GM19240 (cell line): ENCODE measurements around the gene FOXM1.

Source experiments
- DNase-seq: peaks from one replicate; pipeline ENCODE4 v3.0.0; 2011; ENCODE audit warnings: low spot score; ENCODE audit not compliant: insufficient read length

FOXM1 gene

DNA sequence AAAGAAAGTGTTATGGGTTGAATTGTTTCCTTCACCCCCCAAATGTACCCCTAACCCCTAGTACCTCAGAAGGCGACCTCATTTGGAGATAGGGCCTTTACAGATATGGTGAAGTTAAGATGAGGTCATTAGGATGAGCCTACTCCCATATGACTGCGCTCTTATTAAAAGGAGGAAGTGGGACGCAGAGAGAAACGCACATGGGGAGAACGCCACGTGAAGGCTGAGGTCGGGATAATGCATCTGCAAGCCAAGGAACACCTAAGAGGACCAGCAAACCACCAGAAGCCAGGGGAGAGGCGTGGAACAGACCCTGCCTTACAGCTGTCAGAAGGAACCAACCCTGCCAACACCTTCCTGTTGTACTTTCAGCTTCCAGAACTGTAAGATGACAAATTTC lies 40.4 kb downstream of the FOXM1 start:
- DNase-seq: no peak

DNA sequence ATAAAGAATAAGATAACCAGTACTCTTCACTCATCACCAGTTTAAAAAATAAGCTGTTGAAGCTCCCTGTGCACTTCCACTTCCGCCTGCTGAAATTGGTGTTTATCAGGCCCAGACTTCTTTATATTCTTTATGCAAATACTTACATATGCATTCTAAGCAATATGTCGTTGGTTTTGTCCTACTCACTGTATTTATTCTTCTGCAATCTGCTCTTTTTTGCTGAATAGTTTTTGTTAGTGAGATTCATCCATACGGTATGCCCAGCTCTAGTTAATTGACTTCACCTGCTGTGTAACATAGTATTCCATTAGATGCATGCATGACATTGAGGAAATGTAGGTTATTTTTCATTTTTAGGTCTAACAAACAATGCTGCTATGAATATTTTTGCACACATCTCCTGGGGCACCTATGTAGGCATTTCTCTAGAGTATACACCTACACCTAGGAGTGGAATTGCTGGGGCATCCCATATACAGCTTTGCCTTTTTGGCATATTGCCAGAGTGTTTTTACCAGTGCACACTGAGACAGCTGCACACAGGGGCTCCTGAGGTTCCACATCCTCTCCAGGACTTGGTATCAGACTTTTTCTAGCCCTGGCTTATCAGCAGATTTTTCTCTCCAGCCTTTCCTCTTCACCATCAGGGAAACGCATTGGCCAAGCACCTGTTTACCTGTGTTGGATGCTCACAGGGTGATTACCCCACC lies 41.1 kb downstream of the FOXM1 start:
- DNase-seq: no peak

DNA sequence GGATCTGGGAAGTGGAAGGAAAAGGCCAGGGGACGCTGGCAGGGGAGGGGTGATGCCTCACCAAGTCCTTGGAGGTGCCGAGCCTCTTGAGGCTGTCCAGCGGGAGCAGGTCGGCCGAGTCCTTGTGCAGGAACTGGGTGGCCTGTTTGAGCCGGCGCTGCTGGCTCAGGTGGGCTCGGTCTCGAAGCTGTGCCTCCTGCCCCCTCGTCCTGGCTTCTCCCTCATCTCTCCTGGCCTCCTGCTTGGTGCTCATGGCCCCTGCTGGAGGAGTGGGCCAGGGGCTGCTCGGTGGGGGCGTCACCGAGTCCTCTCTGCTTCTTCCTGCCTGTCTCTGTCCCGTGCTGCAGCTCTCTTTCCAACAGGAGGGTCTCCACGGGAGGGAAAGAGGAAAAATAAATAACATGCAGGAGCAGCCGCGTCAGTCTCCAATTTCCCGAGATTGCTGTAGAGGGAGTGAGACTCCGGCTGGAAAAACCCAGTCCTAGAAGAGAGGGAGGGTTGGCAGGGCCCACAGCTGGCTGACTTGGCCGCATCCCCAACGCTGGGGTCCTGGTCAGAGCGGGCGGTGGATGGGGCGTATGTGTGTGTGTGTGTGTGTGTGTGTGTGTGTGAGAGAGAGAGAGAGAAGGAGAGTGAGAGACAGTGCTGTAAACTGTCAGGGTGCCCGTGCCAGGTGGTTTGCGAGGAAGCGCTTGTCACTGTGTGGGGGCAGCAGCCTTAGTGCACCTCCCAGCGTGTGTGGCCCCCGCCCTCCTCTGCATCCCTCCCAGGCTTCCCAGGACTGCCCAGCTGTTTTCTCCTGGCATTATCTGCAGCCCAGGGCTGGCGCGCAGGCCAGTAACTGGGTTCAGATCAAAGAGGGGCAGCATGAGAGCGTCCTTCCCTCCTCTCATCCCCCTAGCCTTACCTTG lies 42.1 kb downstream of the FOXM1 start, which contains the start of gene NRIP2:
NRIP2 (minus strand) TSS at position 455 of the 911 bp plus-strand sequence; CDS start at position 403, 52 bp downstream.
- no peak for DNase-seq

DNA sequence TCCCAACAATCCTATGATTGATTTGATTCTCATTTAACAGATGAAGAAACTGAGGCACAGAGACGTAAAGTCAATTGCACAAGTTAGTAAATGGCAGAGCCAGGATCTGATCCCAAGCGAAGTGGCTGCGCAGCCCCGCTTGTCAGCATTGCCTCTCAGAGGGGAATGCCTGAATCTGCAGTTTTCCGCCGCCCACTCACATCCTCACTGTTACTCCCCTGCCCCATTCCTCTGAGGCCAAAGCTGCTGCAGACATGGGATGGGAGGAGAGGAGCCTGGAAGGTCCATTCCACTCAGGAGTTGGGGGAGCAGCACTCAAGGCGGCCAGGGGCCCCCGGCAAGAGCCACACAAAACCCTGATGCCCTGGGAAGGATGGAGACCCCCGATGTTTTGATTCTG lies 43.2 kb downstream of the FOXM1 start:
- no peak for DNase-seq

DNA sequence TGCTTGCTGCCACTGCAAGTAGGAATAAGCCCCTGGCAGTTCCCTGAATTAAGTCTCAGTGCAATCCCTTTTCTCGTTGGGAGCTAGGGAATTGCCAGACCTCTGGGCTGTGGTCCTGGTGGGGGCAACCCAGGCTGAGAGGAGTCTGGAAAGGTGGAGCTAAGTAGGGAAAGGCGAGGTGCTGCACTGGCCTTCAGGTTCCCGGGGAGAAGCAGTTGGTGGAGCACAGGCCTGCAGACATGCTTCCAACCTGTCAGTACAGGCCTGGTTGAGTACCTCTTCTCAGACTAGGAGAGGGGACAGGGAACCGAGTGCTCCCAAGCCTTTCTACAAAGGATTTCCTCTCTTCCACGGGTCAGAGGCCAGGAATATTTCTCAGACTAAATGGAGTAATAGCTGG lies 43.6 kb downstream of the FOXM1 start:
- DNase-seq: no peak

DNA sequence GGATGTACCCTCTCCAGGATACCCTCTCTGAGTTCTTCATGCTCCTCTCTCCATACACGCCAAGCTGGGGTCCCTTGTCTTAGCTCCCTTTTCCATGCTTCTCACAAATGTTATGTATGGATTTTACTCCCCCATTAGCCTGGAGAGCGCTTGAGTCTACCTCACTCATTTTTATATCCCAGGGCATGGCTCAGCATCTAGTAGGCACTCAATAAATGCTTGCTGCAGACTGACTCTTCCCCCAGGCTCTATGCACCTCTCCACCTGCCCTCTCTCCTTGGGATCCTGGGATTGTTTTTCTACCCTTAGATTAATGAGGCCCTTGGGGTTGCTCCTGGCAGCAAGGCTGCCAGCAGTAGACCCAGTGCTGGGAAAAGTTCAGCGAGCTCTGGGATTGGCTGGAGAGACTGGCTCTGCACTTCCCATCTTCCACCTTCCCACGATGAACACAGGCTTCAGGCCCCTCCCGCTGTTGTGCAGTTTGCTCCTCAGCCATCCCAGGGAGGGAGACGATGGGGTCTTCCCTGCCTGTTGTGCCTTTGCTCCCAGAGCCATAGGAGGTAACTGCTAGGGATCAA lies 44.3 kb downstream of the FOXM1 start:
- DNase-seq: no peak

DNA sequence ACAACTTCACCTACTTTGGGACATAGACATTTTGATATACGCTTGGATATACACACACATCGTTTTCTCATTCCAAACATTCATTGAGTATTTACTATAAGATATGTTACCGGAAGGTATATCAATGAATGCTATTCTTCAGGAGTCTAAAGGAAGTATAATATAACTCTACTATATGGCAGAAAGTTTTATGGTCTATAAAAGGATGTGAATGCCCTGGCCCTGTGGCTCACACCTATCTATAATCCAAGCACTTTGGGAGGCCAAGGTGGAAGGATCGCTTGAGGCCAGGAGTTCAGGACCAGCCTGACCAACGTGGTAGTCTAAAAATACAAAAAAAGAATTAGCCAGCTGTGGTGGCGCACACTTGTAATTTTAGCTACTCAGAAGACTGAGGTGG lies 47.7 kb downstream of the FOXM1 start:
- DNase-seq: no peak

DNA sequence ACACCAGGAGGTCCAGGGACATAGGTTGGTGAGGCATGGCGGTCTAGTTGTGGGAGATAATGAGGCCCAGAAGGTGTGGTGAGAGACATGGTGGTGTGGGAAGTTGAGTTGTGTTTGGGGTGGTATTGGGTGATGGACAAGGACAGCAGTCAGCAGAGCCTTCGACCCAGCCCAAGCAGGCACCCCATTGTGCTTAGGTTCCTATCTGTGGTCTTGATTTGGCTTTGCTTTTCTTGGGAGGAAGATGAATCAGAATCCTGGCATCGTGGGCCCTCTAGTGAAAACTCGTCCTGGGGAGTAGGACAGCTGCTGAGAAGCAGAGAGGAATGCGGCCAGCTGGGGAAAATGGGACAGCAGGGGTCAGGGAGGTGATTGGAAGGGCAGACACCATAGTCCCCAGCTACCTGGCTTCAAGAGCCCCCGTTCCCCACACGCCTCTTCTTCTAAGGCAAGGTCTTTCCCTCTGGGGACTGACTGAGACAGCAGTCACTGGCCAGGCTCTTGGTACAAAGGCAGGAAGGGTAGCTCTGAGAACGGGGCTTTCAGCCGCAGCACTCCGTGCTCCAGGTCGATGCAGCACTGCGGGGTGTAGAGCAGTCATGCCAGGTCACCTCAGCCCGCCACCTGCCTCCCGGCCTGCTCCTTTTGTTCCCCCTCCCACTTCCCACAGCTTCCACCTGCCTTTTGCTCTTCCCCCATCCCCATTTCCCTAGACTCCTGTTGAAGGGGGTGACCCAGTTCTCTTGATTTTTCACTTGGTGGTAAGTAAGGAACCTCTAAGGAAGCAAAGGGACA lies 50.1 kb downstream of the FOXM1 start:
- DNase-seq: no peak

DNA sequence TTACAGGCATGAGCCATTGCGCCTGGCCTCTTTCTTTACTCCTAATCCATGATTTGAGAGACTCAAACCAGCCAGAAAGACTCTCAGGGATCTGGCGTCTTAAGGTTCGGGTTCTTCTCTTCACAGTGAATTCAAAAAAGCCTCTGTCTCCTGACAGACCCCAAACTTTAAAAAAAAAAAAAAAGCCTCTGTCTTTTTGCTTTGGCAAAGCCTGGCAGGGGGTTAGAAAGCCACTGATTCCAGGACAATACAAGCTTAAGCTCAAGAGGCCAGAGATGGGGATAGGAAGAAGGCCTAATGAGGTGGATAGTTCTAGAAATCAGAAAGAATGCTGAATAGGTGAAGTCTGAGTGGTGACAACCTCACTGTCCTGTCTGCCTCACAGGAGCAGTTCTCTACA lies 50.9 kb downstream of the FOXM1 start:
- DNase-seq: no peak

DNA sequence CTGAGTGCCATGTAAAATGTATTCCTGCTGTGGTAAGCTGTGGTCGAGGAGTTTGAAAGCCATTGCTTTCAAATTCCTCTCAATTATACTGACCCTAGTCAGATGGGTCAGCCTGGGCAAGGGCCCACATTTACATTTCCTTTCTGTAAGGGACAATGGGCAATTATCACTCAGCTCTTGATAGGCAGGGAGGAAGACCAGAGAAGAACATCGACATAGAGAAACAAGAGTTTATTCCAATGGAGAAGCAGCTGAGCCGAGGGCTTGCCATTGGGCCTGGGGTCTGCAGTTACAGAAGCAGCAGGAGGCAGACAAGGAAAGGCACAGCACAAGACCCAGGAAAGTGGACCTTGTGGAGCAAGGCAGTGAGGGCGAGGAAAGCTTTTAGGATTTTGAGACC lies 51.8 kb downstream of the FOXM1 start:
- no peak for DNase-seq

DNA sequence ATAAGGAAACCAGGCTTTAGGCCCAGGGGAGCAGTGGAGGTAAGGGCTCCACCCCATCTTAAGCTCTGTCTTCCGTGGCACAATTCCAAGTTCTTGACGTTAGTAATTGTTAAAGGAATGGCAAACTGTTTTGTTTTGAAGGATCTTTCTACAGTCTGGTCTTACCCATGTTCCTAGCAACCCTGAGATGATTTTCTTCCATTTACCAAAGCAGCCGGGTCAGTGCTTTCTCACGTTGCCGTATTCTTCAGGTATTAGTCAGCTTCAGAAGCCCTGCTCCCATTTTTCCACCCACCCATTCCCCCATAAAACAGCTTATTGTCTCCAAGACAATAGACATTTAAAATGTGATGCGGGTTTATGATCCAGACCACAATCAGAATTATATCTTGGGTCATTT lies 52.4 kb downstream of the FOXM1 start:
- DNase-seq: no peak

DNA sequence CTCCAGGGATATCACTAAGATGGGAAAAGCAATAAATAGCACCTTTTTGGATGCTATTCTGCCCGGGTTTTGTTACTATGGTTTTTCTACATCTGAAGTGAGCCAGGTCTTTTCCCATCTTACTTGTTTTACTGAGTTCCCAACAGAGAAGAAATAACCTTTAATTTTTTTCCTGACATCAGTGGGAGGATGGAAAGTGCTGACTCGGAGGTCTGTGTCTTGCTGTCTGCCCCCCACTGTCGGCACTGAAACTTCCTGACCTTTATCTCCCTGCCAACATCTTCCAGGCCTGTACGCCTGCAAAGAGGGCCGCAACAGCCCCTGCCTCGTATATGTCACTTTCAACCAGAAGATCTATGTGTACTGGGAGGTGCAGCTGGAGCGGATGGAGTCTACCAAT lies 53.5 kb downstream of the FOXM1 start:
- DNase-seq: no peak

DNA sequence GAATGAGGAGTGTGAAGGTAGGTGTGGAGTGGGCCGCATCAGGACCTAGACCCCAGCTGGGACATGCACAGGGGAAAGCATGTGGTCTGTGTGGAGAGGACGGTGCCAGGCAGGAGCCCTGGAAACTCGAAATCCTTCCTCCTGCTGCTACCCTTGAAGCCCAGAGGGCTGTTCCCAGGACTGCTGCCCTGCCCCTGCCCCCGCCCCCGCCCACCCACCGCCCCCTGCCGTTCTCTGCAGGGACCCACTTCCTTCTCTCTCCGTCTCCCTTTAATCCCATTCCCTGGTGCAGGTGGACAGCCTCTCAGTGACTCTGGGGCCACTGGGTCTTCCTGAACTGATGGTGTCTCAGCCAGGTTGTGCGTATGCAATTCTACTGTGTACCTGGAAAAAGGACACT lies 56.5 kb downstream of the FOXM1 start:
- DNase-seq: no peak

DNA sequence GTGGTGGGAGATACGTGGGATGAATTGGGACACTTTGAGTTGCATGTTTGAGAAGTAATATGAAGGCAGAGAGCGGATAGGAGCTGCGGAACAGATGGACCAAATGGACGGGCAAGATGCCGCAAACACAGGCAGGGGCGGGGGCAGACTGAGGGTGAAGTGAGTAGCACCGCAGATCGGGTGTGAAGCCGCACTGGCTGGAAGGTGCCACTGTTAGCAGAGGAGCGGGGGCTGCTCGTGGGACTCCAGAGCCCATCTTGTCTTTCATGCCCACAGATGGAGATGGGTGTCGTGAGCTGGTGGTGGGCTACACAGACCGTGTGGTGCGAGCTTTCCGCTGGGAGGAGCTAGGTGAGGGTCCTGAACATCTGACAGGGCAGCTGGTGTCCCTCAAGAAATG lies 57.2 kb downstream of the FOXM1 start:
- no peak for DNase-seq

DNA sequence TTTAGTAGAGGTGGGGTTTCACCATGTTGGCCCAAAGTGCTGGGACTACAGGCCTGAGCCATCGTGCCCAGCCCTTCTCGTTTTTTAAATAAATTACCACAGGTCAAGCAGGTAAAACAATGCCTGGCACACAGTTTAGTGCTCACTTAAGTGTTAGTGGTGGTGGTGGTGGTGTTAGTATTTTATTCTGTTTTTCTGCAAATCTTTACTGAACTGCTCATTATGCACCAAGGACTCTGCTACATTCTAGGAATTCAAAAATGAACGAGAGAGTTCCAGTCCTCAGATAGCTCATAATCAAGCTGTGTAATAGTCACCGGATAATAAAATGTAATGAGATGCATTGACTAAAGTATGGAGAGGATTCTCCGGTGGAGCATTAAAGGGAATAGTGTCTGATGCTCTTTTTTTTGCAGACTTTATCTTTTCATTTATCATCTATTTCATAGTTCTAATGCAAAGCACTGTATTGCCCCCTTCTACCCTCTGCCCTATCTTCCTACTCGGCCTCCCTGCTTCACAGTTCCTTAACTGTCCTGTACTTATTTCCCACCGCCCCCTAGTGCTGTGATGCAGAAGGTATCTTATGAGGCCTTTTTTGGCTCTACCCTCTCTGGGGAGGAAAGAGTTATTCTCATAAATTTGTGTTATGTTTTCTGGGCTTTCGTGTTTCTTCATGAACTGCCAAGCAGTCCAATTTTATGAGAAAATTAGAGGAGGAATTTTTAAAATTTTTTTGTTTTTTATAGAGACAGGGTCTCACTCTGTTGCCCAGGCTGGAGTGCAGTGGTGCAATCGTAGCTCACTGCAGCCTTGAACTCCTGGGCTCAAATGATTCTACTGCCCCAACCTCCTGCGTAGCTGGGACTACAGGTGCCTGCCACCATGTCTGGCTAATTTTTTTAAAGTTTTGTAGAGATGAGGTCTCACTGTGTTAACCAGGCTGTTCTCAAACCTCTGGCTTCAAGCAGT lies 63.5 kb downstream of the FOXM1 start:
- peak; percentile 60 for DNase-seq

DNA sequence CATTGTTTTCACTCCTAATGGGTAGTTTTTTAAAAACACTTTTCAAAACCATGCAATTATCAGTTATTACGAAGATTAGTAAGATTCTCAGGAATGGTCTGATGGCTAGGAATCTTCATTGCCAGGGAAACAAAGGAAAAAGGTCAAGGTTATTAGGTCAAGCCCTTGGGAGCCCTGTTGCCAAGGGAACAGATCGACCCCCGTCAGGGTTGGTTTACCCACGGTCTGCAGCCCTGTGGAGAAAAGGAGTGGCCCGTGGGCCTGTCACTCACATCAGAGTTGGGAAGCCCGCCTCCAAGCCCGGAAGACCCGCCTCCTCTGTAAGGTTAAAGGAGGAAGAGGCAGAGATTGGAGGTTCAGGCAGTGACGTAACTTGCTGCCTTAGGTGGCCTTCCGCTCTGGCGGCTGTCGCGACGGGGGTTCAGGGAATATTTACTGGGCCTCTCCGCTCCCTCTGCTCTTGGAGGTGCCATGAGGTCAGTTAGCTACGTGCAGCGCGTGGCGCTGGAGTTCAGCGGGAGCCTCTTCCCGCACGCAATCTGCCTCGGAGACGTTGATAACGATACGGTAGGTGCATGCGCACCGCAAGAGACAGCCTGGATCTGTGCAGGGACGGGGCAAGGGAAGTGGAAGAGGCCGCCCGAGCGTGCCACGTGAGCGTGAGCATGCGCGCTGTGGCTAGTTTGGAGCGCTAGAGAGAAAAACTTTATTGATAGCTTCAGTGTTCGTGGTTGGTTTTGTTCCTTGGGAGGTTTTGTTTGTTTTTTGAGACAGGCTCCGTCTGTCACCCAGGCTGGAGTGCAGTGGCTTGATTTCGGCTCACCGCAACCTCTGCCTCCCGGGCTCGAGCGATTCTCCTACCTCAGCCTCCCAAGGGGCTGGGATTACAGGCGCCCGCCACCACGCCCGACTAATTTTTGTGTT lies 64.4 kb downstream of the FOXM1 start, which contains the start of gene ITFG2:
ITFG2 (plus strand) TSS at position 379 of the 924 bp plus-strand sequence; CDS start at position 472, 93 bp downstream.
- peak; percentile 81 for DNase-seq

DNA sequence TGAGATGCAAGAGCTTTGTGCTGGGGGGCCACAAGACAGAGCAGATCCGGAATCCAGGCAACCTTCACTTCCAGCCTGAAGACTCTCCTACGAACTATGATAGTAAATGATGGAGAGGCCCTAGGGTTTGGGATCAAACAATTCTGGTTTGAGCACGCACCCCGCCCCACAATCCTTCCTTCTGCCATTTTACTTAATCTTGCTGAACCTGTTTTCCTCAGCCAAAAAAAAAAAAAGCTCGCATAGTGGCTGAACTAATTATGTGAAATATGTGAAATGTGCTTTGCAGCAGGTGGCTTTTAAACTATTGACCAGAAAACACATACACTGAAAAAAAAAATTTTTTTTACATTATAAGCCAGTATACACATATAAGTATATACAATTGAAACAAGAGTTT lies 65.2 kb downstream of the FOXM1 start:
- no peak for DNase-seq
